HEK293 (cell line): ENCODE results near the gene SHROOM3.

ENCODE experiments used
- TCF7L2 ChIP-seq: IDR thresholded peaks from 2 replicates; pipeline ENCODE4 v1.6.1; 2011; ENCODE audit warnings: low read depth, mild to moderate bottlenecking, inconsistent platforms, low read length, moderate library complexity, borderline replicate concordance
- ZNF274 ChIP-seq, 2 experiments: fragments of 200-500 bp in 1 of 2; fragments of 450-650 bp in 1 of 2; sonication (Bioruptor generic) in 1 of 2; formaldehyde crosslinking in 1 of 2; IDR thresholded peaks; 2 replicates each; pipeline versions ENCODE4 v1.5.1 to v1.6.1; 2014 to 2016; ENCODE audit warnings: borderline replicate concordance in 1 of 2, inconsistent platforms in 1 of 2, low read length in 1 of 2, missing biosample characterization in 1 of 2, missing genetic modification characterization in 1 of 2
- TF ChIP-seq, protein P1 (sequence below): fragments of 450-650 bp; formaldehyde crosslinking; IDR thresholded peaks from 2 replicates; pipeline ENCODE4 v1.5.1; 2016; ENCODE audit warnings: missing biosample characterization, missing genetic modification characterization

DNA sequence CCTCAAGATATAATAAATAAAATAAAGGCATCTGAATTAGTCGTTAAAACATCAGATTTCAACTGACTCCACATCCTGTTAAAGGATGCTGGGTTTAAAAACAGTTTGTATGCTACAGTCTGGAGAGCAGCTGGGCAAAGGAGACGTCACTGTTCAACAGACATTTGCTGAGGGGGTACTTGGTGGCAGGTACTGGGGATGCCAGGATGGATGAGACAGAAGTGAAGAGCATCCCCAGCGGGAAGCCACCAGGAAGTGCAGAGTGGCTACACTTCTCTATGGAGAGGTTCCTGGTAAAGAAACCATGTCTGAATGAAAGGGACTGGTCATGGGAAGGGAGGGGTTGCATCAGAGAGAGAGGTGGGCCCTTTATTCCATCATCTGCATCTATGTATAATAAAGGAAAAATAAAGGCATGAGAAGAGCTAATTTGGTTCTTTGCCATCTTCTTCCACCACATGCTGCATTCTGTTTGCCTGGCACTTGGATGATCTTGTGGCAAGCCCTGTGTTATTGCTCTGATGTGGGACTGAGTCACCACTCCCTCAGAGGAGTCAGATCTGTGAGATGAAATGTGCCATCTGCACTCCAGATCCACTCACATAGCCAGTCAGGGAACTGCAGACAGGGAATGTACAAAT is 318.0 kb downstream of the SHROOM3 start:
- TF ChIP-seq ZNF274 (IDR thresholded peaks at IDR 0.05; ENCODE audit: low read length), result no peak
- no peak for TF ChIP-seq ZNF274 (tag by site-specific recombination; IDR thresholded peaks at IDR 0.05; ENCODE audit: borderline replicate concordance)
- TF ChIP-seq, protein P1, sequence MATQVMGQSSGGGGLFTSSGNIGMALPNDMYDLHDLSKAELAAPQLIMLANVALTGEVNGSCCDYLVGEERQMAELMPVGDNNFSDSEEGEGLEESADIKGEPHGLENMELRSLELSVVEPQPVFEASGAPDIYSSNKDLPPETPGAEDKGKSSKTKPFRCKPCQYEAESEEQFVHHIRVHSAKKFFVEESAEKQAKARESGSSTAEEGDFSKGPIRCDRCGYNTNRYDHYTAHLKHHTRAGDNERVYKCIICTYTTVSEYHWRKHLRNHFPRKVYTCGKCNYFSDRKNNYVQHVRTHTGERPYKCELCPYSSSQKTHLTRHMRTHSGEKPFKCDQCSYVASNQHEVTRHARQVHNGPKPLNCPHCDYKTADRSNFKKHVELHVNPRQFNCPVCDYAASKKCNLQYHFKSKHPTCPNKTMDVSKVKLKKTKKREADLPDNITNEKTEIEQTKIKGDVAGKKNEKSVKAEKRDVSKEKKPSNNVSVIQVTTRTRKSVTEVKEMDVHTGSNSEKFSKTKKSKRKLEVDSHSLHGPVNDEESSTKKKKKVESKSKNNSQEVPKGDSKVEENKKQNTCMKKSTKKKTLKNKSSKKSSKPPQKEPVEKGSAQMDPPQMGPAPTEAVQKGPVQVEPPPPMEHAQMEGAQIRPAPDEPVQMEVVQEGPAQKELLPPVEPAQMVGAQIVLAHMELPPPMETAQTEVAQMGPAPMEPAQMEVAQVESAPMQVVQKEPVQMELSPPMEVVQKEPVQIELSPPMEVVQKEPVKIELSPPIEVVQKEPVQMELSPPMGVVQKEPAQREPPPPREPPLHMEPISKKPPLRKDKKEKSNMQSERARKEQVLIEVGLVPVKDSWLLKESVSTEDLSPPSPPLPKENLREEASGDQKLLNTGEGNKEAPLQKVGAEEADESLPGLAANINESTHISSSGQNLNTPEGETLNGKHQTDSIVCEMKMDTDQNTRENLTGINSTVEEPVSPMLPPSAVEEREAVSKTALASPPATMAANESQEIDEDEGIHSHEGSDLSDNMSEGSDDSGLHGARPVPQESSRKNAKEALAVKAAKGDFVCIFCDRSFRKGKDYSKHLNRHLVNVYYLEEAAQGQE (tag by site-specific recombination), result no peak
- TF ChIP-seq TCF7L2, result no peak
